ENCODE data around the gene NKAIN1.

DNA sequence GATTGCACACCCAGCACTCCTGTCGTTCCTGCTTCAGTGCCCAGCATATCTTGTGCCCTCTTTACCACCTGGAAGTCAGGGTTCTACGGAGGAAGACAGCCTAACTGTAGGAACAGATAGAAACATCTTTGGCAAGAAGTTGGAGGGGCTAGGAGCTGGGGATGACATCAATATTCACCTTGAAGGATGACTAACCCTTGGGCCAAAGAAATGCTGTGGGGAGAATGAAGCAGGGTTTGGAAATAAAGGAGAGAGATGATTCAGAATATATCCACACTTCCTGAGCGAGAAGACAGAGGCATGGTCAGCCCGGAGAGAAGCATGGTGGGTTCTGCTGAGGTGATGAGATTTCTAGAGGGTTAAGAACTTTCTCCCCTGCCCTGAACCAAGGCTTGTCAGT, 4.6 kb upstream of the NKAIN1 start:
- TF ChIP-seq, protein P1, sequence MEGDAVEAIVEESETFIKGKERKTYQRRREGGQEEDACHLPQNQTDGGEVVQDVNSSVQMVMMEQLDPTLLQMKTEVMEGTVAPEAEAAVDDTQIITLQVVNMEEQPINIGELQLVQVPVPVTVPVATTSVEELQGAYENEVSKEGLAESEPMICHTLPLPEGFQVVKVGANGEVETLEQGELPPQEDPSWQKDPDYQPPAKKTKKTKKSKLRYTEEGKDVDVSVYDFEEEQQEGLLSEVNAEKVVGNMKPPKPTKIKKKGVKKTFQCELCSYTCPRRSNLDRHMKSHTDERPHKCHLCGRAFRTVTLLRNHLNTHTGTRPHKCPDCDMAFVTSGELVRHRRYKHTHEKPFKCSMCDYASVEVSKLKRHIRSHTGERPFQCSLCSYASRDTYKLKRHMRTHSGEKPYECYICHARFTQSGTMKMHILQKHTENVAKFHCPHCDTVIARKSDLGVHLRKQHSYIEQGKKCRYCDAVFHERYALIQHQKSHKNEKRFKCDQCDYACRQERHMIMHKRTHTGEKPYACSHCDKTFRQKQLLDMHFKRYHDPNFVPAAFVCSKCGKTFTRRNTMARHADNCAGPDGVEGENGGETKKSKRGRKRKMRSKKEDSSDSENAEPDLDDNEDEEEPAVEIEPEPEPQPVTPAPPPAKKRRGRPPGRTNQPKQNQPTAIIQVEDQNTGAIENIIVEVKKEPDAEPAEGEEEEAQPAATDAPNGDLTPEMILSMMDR (IDR thresholded peaks at IDR 0.05; ENCODE audit: low read depth, low read length) = no peak
- no peak for TF ChIP-seq EZH2phosphoT487 (IDR thresholded peaks at IDR 0.05; ENCODE audit: low read depth)
